RWPE1 (cell line): ENCODE data around the gene KRT6C.

Experiments
- CTCF ChIA-PET: fragments of 350-600 bp; sonication (Branson Sonifier 250); formaldehyde crosslinking; extraction: SDS; loops from one replicate; lab custom pipeline; 2021; lab: Yijun Ruan, JAX
- POLR2A ChIA-PET: fragments of 400-600 bp; formaldehyde crosslinking; extraction: SDS; loops from one replicate; lab custom pipeline; 2020; ENCODE audit warnings: antibody characterized with exemption; ENCODE audit not compliant: low non-redundant PET; lab: Yijun Ruan, JAX
- DNase-seq: peaks from one replicate; pipeline ENCODE4 v3.0.0; 2012; ENCODE audit warnings: low spot score
- H3K27ac ChIP-seq: fragments of 450-650 bp; 2 replicates; pipeline ENCODE4 v1.5.1; 2017
- CTCF ChIP-seq: fragments of 450-650 bp; conservative IDR thresholded peaks from 2 replicates; pipeline ENCODE4 v1.5.1; 2017; ENCODE audit warnings: low read depth, mild to moderate bottlenecking

The KRT6C gene

GRCh38 chr12:52418576-52419110 lies 55.0 kb downstream of the KRT6C start:
- ChIA-PET CTCF (no interaction called here), POLR2A (no interaction called here)
- no peak for DNase-seq
- no peak for TF ChIP-seq CTCF
- no peak overlapping the region for H3K27ac ChIP-seq
